CD4-positive, alpha-beta T cell treated with Interleukin-15 for 4 hours (primary cell): Measurements from ENCODE around the gene ARHGEF25.
A peak's percentile ranks its signal among the peaks of the same experiment; 100 is the strongest.
"Not testable (repeated sequence)": the region's sequence is repeated elsewhere in the genome, so short reads cannot be mapped to it uniquely, and the experiment has no call there.

Source experiments
- DNase-seq: peaks from one replicate; pipeline ENCODE4 v3.0.0-alpha.2; 2020; ENCODE audit warnings: low spot score

The ARHGEF25 gene

GRCh38 chr12:57611108-57611826, at the start of gene ARHGEF25:
Gene ARHGEF25 (plus strand): TSS chr12:57611435. CDS start chr12:57611895, 460 bp downstream.
- DNase-seq = peak; percentile 40

- DNase-seq = no peak
These were observed 47.9 kb upstream of the ARHGEF25 start for GRCh38 chr12:57563358-57563757.

GRCh38 chr12:57564178-57564740, 47.0 kb upstream of the ARHGEF25 start:
- DNase-seq = no peak

- DNase-seq = no peak
These were observed 42.4 kb upstream of the ARHGEF25 start for GRCh38 chr12:57568838-57569237.

GRCh38 chr12:57569858-57570257, 41.4 kb upstream of the ARHGEF25 start:
- DNase-seq = no peak

GRCh38 chr12:57570438-57570837, 40.8 kb upstream of the ARHGEF25 start:
- not testable (repeated sequence) for DNase-seq

GRCh38 chr12:57571926-57572762, 39.1 kb upstream of the ARHGEF25 start:
- DNase-seq = no peak

- no peak for DNase-seq
These were observed 36.4 kb upstream of the ARHGEF25 start for GRCh38 chr12:57574795-57575194.

- no peak for DNase-seq
These were observed 35.2 kb upstream of the ARHGEF25 start for GRCh38 chr12:57575771-57576612.

- DNase-seq = no peak
These were observed 34.5 kb upstream of the ARHGEF25 start for GRCh38 chr12:57576613-57577160.

GRCh38 chr12:57577981-57578758, 33.1 kb upstream of the ARHGEF25 start:
- DNase-seq = no peak

GRCh38 chr12:57579011-57579410, 32.2 kb upstream of the ARHGEF25 start:
- no peak for DNase-seq

GRCh38 chr12:57579677-57580465, 31.4 kb upstream of the ARHGEF25 start:
- DNase-seq = no peak

- no peak for DNase-seq
These were observed 30.8 kb upstream of the ARHGEF25 start for GRCh38 chr12:57580466-57580795.

GRCh38 chr12:57581802-57582201, 29.4 kb upstream of the ARHGEF25 start:
- DNase-seq = no peak

GRCh38 chr12:57582440-57582839, 28.8 kb upstream of the ARHGEF25 start:
- no peak for DNase-seq

GRCh38 chr12:57583008-57583831, 28.0 kb upstream of the ARHGEF25 start:
- peak; percentile 83 for DNase-seq

GRCh38 chr12:57584050-57584449, 27.2 kb upstream of the ARHGEF25 start:
- DNase-seq = no peak

- no peak for DNase-seq
These were observed 26.5 kb upstream of the ARHGEF25 start for GRCh38 chr12:57584690-57585089.
